ENCODE data around the gene ATP5F1D. TPM values are rescaled to one million over a fixed set of nuclear protein-coding genes. Genes with fewer than 3 reads are reported as not detected.
A peak's percentile ranks its signal among the peaks of the same experiment; 100 is the strongest.

ATP5F1D gene
- total RNA-seq, 1 experiment from 2014 or later, result 179 TPM

GRCh38 chr19:1269065-1269477, 27.5 kb downstream of the ATP5F1D start, which contains the start of gene CIRBP:
TSS of gene CIRBP (plus strand) at chr19:1269332. CDS start at chr19:1270934, 1,602 bp downstream.
- H2BK12ac ChIP-seq (ENCODE audit: insufficient read length, low read depth, low read length), result no peak within 1 kb of the TSS
- H4K8ac ChIP-seq (replicated peaks; ENCODE audit: insufficient read length, low read depth, low read length), result no peak within 1 kb of the TSS
- H2BK120ac ChIP-seq (ENCODE audit: low read depth, low read length, poor library complexity, severe bottlenecking), result no peak within 1 kb of the TSS
- H3K9ac ChIP-seq (ENCODE audit: extremely low read depth, insufficient read length, low read length), result peak within 1 kb of the TSS; percentile 86
- H3K27ac ChIP-seq (ENCODE audit: insufficient read length, low read depth, low read length), result peak within 1 kb of the TSS; percentile 10
- no peak within 1 kb of the TSS for H2AK5ac ChIP-seq (ENCODE audit: insufficient read length, low read length)
- H3T11ph ChIP-seq (ENCODE audit: low read length), result no peak within 1 kb of the TSS
- H3K4me1 Mint-ChIP-seq, result peaks cover 60 to 65% of the 10 kb centered on the region in 2 experiments
- H2BK20ac ChIP-seq (ENCODE audit: low read depth, low read length, poor library complexity, severe bottlenecking), result no peak within 1 kb of the TSS
- no peaks in the 10 kb centered on the region for H4K20me1 ChIP-seq (ENCODE audit: control insufficient read depth, insufficient read depth, insufficient read length)
- H2BK5ac ChIP-seq (ENCODE audit: insufficient read length, low read length), result peak within 1 kb of the TSS; percentile 36
- no CpG with 5 or more reads among the region's 50 CpGs for WGBS (ENCODE audit: extremely low coverage, insufficient read length, low lambda C conversion rate)
- H4K91ac ChIP-seq (ENCODE audit: insufficient read length, low read depth, low read length), result no peak within 1 kb of the TSS
- no peak within 1 kb of the TSS for H3K23ac ChIP-seq (ENCODE audit: insufficient read length, low read depth, low read length)
- peaks cover 34 to 52% (median 41%) of the 10 kb centered on the region in 3 experiments for H3K36me3 Mint-ChIP-seq (ENCODE audit: insufficient read depth in 1 of 3, low read depth in 3 of 3)
- H3K79me1 ChIP-seq (ENCODE audit: insufficient read depth, low read depth, low read length, poor library complexity, severe bottlenecking), result peaks cover 9% of the 10 kb centered on the region
- H4K5ac ChIP-seq (ENCODE audit: insufficient read length, low read depth, low read length), result no peak within 1 kb of the TSS
- no peaks in the 10 kb centered on the region for H3K9me3 ChIP-seq (ENCODE audit: control insufficient read depth, low read depth, low read length)
- H2BK15ac ChIP-seq (ENCODE audit: low read depth, low read length), result no peak within 1 kb of the TSS; the same call in 1 of the 2 replicates
- H3K27ac Mint-ChIP-seq, result peak within 1 kb of the TSS; percentile 95 to 99 (median 95)
- no peak within 1 kb of the TSS for H2AFZ ChIP-seq (ENCODE audit: low read length)
- peak; percentile 99 for DNase-seq
- TF ChIP-seq CTCF (conservative IDR thresholded peaks at IDR 0.05), result no peak
- H3K14ac ChIP-seq (ENCODE audit: insufficient read depth, low read length), result peak within 1 kb of the TSS; percentile 94
- no peak within 1 kb of the TSS for H3K56ac ChIP-seq (ENCODE audit: insufficient read length, low read depth, low read length)
- peak within 1 kb of the TSS; percentile 89 for H3K18ac ChIP-seq (ENCODE audit: insufficient read length, low read depth, low read length)
- no peak within 1 kb of the TSS; the same call in 1 of the 2 replicates for H3K4ac ChIP-seq (ENCODE audit: low read depth, low read length)
- H3K4me2 ChIP-seq (ENCODE audit: insufficient read depth, insufficient read length, low read length), result peak within 1 kb of the TSS; percentile 87
- peak within 1 kb of the TSS; percentile 85 to 90 for H3K4me3 Mint-ChIP-seq
- no peaks in the 10 kb centered on the region for H3K27me3 ChIP-seq (ENCODE audit: insufficient read depth, low read length)
- H3K4me1 ChIP-seq (ENCODE audit: insufficient read depth, low read length), result peaks cover 4% of the 10 kb centered on the region; the same call in 1 of the 2 replicates
- H3K9me3 Mint-ChIP-seq, result no peaks in the 10 kb centered on the region
- peaks cover 4% of the 10 kb centered on the region; the same call in 1 of the 2 replicates for H3K79me2 ChIP-seq (ENCODE audit: insufficient read depth, low read length)
- H3K27me3 Mint-ChIP-seq (ENCODE audit: low read depth), result peaks cover 13% of the 10 kb centered on the region
- H3K23me2 ChIP-seq (ENCODE audit: insufficient read length, low read depth, low read length, poor library complexity, severe bottlenecking), result peaks cover 17% of the 10 kb centered on the region

Data from H9 (cell line).